RWPE2 (cell line): Measurements from ENCODE around the gene MLPH.

ENCODE experiments used
- ATAC-seq: fragments of 200-7000 bp; cut with Tn5 transposase; 3 replicates; pipeline ENCODE4 v1.9.1; 2021; ENCODE audit warnings: low read depth
- DNase-seq: peaks from one replicate; pipeline ENCODE4 v3.0.0-alpha.2; 2020; ENCODE audit warnings: low spot score
- H3K27ac ChIP-seq: fragments of 450-650 bp; 2 replicates; pipeline ENCODE4 v1.5.1; 2017; ENCODE audit warnings: mild to moderate bottlenecking; ENCODE audit not compliant: poor library complexity, severe bottlenecking
- H3K27me3 ChIP-seq: fragments of 250-450 bp; sonication (Bioruptor Pico); 2 replicates; pipeline ENCODE4 v1.5.1; 2021; ENCODE audit warnings: mild to moderate bottlenecking, moderate library complexity; ENCODE audit not compliant: insufficient read depth, poor library complexity, severe bottlenecking
- H3K36me3 ChIP-seq: fragments of 250-450 bp; sonication (Bioruptor Pico); 2 replicates; pipeline ENCODE4 v1.5.1; 2020; ENCODE audit warnings: low read depth, mild to moderate bottlenecking, moderate library complexity
- H3K4me1 ChIP-seq: fragments of 250-450 bp; sonication (Bioruptor Pico); 2 replicates; pipeline ENCODE4 v1.5.1; 2021; ENCODE audit warnings: mild to moderate bottlenecking, moderate library complexity; ENCODE audit not compliant: insufficient read depth, poor library complexity, severe bottlenecking
- H3K4me3 ChIP-seq: fragments of 250-450 bp; sonication (Bioruptor Pico); 2 replicates; pipeline ENCODE4 v1.5.1; 2021; ENCODE audit warnings: mild to moderate bottlenecking, moderate library complexity; ENCODE audit not compliant: severe bottlenecking
- H3K9me3 ChIP-seq: fragments of 250-450 bp; sonication (Bioruptor Pico); 2 replicates; pipeline ENCODE4 v1.5.1; 2021; ENCODE audit warnings: mild to moderate bottlenecking, moderate library complexity; ENCODE audit not compliant: severe bottlenecking
- TF ChIP-seq, protein P1 (sequence below): fragments of 450-650 bp; IDR thresholded peaks from one replicate; pipeline ENCODE4 v1.5.1; 2017; ENCODE audit warnings: mild to moderate bottlenecking, moderate library complexity; ENCODE audit not compliant: poor library complexity, severe bottlenecking

MLPH gene

DNA sequence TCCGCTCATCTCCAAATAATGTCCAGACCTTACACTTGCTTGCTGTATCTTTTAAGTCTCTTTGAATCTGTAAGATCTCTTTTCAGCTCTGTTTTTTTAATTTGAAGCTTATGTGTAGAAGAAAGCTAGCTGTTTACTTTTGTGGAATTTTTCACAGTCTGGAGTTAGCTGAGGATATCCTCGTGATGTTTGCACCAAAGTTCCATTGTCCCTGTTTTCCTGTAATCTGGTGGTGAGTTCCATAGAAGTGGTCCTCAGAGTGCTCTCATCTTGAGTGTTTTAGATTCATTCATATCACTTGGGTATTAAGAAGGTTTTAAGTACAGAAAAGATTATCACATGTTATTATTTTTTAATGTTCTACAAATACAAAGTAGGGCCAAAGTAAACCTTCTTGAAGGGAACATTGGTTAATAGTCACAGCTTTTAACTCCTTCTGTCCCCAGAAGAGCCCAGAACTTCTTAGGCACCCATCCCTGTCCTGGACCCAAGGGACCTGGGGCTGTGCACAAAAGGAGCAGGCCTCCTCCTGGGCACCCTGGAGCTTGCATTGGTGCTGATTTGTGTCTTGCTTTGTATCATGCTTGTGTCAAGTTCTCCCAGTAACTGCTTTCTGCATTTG is 15.0 kb downstream of the MLPH start:
- DNase-seq (no peak), ATAC-seq (no peak)
- H3K9me3 ChIP-seq, result no peaks in the 10 kb centered on the region
- H3K4me3 ChIP-seq, result no peak overlapping the region
- H3K27ac ChIP-seq, result peak overlapping the region; percentile 73
- H3K27me3 ChIP-seq, result no peaks in the 10 kb centered on the region
- H3K4me1 ChIP-seq, result peaks cover 26% of the 10 kb centered on the region
- TF ChIP-seq, protein P1, sequence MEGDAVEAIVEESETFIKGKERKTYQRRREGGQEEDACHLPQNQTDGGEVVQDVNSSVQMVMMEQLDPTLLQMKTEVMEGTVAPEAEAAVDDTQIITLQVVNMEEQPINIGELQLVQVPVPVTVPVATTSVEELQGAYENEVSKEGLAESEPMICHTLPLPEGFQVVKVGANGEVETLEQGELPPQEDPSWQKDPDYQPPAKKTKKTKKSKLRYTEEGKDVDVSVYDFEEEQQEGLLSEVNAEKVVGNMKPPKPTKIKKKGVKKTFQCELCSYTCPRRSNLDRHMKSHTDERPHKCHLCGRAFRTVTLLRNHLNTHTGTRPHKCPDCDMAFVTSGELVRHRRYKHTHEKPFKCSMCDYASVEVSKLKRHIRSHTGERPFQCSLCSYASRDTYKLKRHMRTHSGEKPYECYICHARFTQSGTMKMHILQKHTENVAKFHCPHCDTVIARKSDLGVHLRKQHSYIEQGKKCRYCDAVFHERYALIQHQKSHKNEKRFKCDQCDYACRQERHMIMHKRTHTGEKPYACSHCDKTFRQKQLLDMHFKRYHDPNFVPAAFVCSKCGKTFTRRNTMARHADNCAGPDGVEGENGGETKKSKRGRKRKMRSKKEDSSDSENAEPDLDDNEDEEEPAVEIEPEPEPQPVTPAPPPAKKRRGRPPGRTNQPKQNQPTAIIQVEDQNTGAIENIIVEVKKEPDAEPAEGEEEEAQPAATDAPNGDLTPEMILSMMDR, result no peak
- H3K36me3 ChIP-seq, result peaks cover 20% of the 10 kb centered on the region

DNA sequence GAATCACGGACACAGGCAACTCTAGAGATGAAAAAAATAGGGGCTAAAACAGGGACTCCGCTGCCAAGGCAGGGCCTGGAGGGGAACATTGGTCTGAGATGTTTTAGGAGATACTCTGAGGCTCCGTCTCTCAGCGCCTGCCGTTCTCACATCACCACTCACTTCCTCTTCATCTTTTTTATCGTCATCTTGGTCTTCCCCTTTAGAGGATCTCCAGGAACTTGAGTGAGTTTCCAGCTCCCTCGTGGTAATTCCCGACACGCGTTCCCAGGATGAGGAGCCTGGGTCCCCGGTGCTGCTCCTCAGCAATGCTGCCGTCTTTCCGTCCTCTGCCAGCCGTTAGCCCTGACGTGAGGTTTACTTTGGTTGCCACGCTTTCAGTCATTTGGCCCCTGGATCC is 16.1 kb downstream of the MLPH start:
- Histone ChIP-seq H3K36me3 (peaks cover 20% of the 10 kb centered on the region), H3K4me3 (no peak overlapping the region), H3K4me1 (peaks cover 26% of the 10 kb centered on the region), H3K27ac (peak overlapping the region; percentile 73), H3K27me3 (no peaks in the 10 kb centered on the region), H3K9me3 (no peaks in the 10 kb centered on the region)
- TF ChIP-seq, protein P1, result no peak
- no peak for DNase-seq
- ATAC-seq, result no peak

DNA sequence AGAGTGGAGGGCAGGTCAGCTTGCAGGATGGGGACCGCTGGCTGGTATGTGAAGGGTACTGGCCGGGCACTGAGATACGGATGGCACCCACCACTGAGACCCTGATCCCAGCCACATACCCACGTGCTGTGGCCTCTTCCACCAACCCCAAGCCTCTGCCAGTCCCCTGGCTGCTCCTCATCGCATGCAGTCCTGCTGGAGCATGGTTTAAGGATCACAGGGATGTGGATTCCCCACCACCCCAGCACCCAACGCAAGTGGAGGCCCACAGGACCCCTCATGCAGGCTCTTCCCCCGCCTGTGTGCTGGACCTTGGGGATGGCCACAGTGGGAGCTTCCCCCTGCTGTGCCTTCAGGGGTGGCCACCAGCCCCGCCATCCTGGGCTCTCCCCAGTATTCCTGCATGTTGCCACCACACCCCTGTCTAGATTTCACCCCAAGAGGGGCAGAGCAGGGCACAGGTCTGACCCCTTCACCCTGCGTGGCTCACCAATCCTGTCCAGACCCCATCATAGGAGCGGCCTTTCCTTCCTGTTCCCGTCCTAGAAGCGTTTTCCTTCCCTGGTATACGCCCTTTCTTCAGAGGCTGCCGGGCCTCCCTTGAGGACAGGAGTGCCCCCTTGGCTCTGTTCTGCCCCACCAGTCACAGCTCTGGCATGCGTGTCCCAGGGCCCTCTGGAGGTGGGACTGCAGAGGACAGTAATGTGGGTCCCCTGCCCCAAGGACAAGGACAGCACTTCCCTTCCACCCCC is 18.3 kb downstream of the MLPH start:
- TF ChIP-seq, protein P1, result no peak
- Histone ChIP-seq H3K9me3 (no peaks in the 10 kb centered on the region), H3K4me3 (no peak overlapping the region), H3K27me3 (no peaks in the 10 kb centered on the region), H3K4me1 (peaks cover 26% of the 10 kb centered on the region), H3K36me3 (peaks cover 18% of the 10 kb centered on the region), H3K27ac (no peak overlapping the region)
- DNase-seq, result no peak
- no peak for ATAC-seq

DNA sequence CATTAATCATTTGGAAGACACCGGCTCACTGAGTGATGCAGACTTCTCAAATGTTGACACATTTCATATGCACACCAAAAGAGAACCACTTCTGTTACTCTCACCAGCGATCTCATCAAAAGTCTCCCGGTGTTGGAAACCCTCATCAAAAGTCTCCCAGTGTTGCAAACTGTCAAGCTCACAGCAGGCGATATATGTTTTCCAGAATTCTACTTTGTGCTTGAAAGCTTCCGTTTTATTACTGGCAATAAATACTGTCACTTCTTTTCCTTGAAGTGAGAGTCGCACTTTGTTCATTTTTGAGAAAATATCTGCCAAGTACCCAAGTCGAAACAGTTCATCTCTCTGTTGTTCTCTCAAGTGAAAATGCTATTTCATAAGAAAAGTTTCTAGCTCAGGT is 20.5 kb downstream of the MLPH start:
- no peak for DNase-seq
- Histone ChIP-seq H3K27ac (no peak overlapping the region), H3K4me3 (no peak overlapping the region), H3K4me1 (peaks cover 6% of the 10 kb centered on the region), H3K36me3 (peaks cover 16% of the 10 kb centered on the region), H3K9me3 (no peaks in the 10 kb centered on the region), H3K27me3 (no peaks in the 10 kb centered on the region)
- no peak for ATAC-seq
- TF ChIP-seq, protein P1, result no peak

DNA sequence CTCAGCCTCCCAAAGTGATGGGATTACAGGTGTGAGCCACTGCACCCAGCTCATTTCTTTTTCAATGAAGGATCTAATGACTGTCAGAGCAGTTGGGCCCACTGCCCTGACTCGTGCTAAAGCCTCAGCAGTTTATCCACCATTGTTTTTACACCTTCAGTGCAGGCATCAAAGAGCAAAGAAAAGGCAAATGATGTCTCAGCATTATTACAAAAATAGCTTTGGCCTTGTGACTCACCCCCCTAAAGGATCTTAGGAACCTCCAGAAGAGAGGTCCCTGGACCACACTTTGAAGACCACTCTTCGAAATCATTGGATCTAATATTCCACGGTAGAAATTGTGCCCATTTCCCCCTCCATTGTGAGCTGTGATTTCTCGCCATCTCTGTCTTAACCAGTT is 21.3 kb downstream of the MLPH start:
- Histone ChIP-seq H3K27ac (no peak overlapping the region), H3K36me3 (peaks cover 17% of the 10 kb centered on the region), H3K9me3 (no peaks in the 10 kb centered on the region), H3K27me3 (no peaks in the 10 kb centered on the region), H3K4me1 (no peaks in the 10 kb centered on the region), H3K4me3 (no peak overlapping the region)
- TF ChIP-seq, protein P1, result no peak
- ATAC-seq (no peak), DNase-seq (no peak)
